Large intestine (tissue), 3 donors: ENCODE data around the gene C1orf122. TPM values are rescaled to one million over a fixed set of nuclear protein-coding genes. Genes with fewer than 3 reads are reported as not detected.

Source experiments
- DNase-seq, 2 donors: peaks; one replicate each; pipeline versions ENCODE4 v3.0.0 to v3.0.0-alpha.2; 2013
- H3K27ac ChIP-seq: one replicate; pipeline ENCODE4 v1.5.1; 2013; ENCODE audit warnings: low read length
- H3K27me3 ChIP-seq: 2 replicates; pipeline ENCODE4 v1.6.1; 2013; ENCODE audit warnings: low read length; ENCODE audit not compliant: control insufficient read depth, insufficient read depth
- H3K36me3 ChIP-seq: 2 replicates; pipeline ENCODE4 v1.6.1; 2013; ENCODE audit warnings: low read length; ENCODE audit not compliant: control insufficient read depth, insufficient read depth
- H3K4me1 ChIP-seq: one replicate; pipeline ENCODE4 v1.6.1; 2013; ENCODE audit warnings: low read length; ENCODE audit not compliant: control insufficient read depth, insufficient read depth
- H3K4me3 ChIP-seq: one replicate; pipeline ENCODE4 v1.5.1; 2013; ENCODE audit warnings: low read length
- H3K9me3 ChIP-seq: one replicate; pipeline ENCODE4 v1.6.1; 2013; ENCODE audit warnings: mild to moderate bottlenecking, low read depth, low read length, moderate library complexity; ENCODE audit not compliant: control insufficient read depth
- WGBS: methylation state at CpG from one replicate; pipeline ENCODE4 v1.1.5; 2013; ENCODE audit warnings: low lambda C conversion rate; ENCODE audit not compliant: insufficient coverage; 5-methylcytosine and 5-hydroxymethylcytosine counted together
- polyA plus RNA-seq: library from polyadenylated mRNA; unstranded; fragments of 120-200 nt; gene quantifications from one replicate; pipeline ENCODE4 v1.2.1, GENCODE V29; 2013

C1orf122 gene
- polyA plus RNA-seq, 1 donor: 35.2 TPM

- Histone ChIP-seq H3K4me1 (no peaks in the 10 kb centered on the region), H3K27ac (no peak overlapping the region), H3K4me3 (no peak overlapping the region), H3K36me3 (peaks cover 21% of the 10 kb centered on the region), H3K27me3 (no peaks in the 10 kb centered on the region), H3K9me3 (no peaks in the 10 kb centered on the region)
- no peak for DNase-seq
- no CpG with 5 or more reads among the region's 6 CpGs for WGBS
Observed at GRCh38 chr1:37854406-37854805, 46.8 kb downstream of the C1orf122 start.

Other genes with a start within 250 kb of the C1orf122 start
- 56.9 TPM for gene GNL2, start 211.9 kb upstream of the C1orf122 start, polyA plus RNA-seq
- 2.2 TPM for gene RSPO1, start 172.9 kb upstream of the C1orf122 start, polyA plus RNA-seq
- gene CDCA8, start 115.3 kb upstream of the C1orf122 start, polyA plus RNA-seq: 10.1 TPM
- 1.2 TPM for gene EPHA10, start 42.7 kb upstream of the C1orf122 start, polyA plus RNA-seq
- gene MANEAL, start 13.9 kb upstream of the C1orf122 start, polyA plus RNA-seq: 5.6 TPM
- gene YRDC, start 418 bp downstream of the C1orf122 start, polyA plus RNA-seq: 14.7 TPM
- 6.0 TPM for gene MTF1, start 51.8 kb downstream of the C1orf122 start, polyA plus RNA-seq
- gene INPP5B, start 139.3 kb downstream of the C1orf122 start, polyA plus RNA-seq: 18.8 TPM
- 49.9 TPM for gene SF3A3, start 182.2 kb downstream of the C1orf122 start, polyA plus RNA-seq
- 11.3 TPM for gene FHL3, start 197.7 kb downstream of the C1orf122 start, polyA plus RNA-seq
- 39.0 TPM for gene UTP11, start 204.9 kb downstream of the C1orf122 start, polyA plus RNA-seq
- 0.06 TPM for gene POU3F1, start 239.0 kb downstream of the C1orf122 start, polyA plus RNA-seq